Right cardiac atrium (tissue), 5 donors: Measurements from ENCODE around the gene KDM4E. TPM values are rescaled to one million over a fixed set of nuclear protein-coding genes. Genes with fewer than 3 reads are reported as not detected.

Source experiments
- ATAC-seq, 2 donors: fragments of 200-7000 bp; cut with Tn5 transposase; one replicate each; pipeline versions ENCODE4 v1.8.0 to v1.9.1; 2020; ENCODE audit warnings: moderate library complexity in 2 of 2, mild to moderate bottlenecking in 1 of 2
- DNase-seq, 3 donors: peaks; one replicate each; pipeline ENCODE4 v3.0.0-alpha.2; 2020
- H3K27ac ChIP-seq: one replicate; pipeline ENCODE4 v1.5.1; 2013; ENCODE audit warnings: mild to moderate bottlenecking, low read length, control low read depth, moderate library complexity
- H3K27me3 ChIP-seq: one replicate; pipeline ENCODE4 v1.6.1; 2013; ENCODE audit not compliant: control insufficient read depth, insufficient read depth
- H3K4me1 ChIP-seq: one replicate; pipeline ENCODE4 v1.6.1; 2013; ENCODE audit warnings: low read length; ENCODE audit not compliant: control insufficient read depth, insufficient read depth
- H3K4me3 ChIP-seq: one replicate; pipeline ENCODE4 v1.5.1; 2013; ENCODE audit warnings: low read length, control low read depth
- H3K9me3 ChIP-seq: one replicate; pipeline ENCODE4 v1.6.1; 2013; ENCODE audit warnings: low read length; ENCODE audit not compliant: control insufficient read depth
- WGBS: extraction: QIAGEN DNeasy Blood & Tissue Kit; methylation state at CpG from one replicate; pipeline ENCODE4 v1.1.7; 2013; 5-methylcytosine and 5-hydroxymethylcytosine counted together
- intact Hi-C, 4 donors: fragments of 100-400 bp; cut with DNase I; formaldehyde crosslinking; loops; one replicate each; pipeline versions ENCODE4 v1.11.0 to v1.14.0; 2022 to 2023
- long read RNA-seq, 4 donors: library from polyadenylated mRNA; unstranded; transcript quantifications; one replicate each; pipeline ENCODE4 v2.0.0, GENCODE V29; 2020 to 2021
- polyA plus RNA-seq: library from polyadenylated mRNA; stranded (reverse); fragments of 200-250 nt; gene quantifications from one replicate; pipeline ENCODE4 v1.2.3, GENCODE V29; 2013
- total RNA-seq, 4 donors: library from RNA; stranded (reverse); fragmentation: NEBNext Ultra II Directional; extraction: Animal tissue kit (Norgen Biotek cat#: 25700); gene quantifications; one replicate each; pipeline ENCODE4 v1.2.1, GENCODE V29; 2021
- donor health status: healthy with polysubstance abuse.
- donor health status: DM: no; HTN: yes; CAD: no.
- donor health status: DM: no; HTN: no; CAD: no.
- donor health status: DM: no; HTN: yes; CAD: no; lungs with severe emphysema.
- donor health status: DM: yes; HTN: yes; CAD: no.

KDM4E gene
- total RNA-seq (not detected), polyA plus RNA-seq (not detected)
- long read RNA-seq, donor 1: 0 reads
- long read RNA-seq, donor 2: 0 reads
- long read RNA-seq, donor 3: 0 reads
- long read RNA-seq, donor 4: 0 reads

GRCh38 chr11:95024958-95025357 is at the start of gene KDM4E:
Gene KDM4E (plus strand): TSS chr11:95025258. CDS start chr11:95025558, 300 bp downstream.
- Histone ChIP-seq H3K27ac (no peak within 1 kb of the TSS), H3K4me3 (no peak within 1 kb of the TSS), H3K4me1 (no peaks in the 10 kb centered on the region), H3K9me3 (no peaks in the 10 kb centered on the region), H3K27me3 (no peaks in the 10 kb centered on the region)
- ATAC-seq (no peak), DNase-seq (no peak)
- WGBS: 98% methylated on average over 1 of the region's 1 CpG
- intact Hi-C loops: no loop called here

DNA sequence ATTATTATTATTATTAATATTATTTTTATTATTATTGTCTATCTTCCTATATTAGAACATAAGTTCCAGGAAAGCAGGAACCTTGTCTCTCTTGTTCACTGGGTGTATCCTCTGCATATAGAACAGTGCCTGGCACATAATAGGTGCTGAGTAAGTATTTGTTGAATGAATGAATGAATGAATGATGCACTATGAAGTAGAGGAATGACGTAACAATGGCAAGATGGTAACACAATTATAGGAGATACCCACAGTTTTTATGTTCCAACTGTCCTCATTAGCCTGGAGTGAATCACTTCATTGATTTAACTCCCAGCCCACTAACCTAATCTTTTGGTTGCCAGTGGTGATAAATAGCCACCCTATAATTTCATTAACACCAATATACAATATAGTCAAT is 49.5 kb upstream of the KDM4E start:
- no peak overlapping the region for H3K4me3 ChIP-seq
- H3K4me1 ChIP-seq: no peaks in the 10 kb centered on the region
- H3K27me3 ChIP-seq: no peaks in the 10 kb centered on the region
- WGBS: 99% methylated on average over 1 of the region's 1 CpG
- no peak overlapping the region for H3K27ac ChIP-seq
- H3K9me3 ChIP-seq: no peaks in the 10 kb centered on the region
- intact Hi-C loops: no loop called here
- DNase-seq (no peak), ATAC-seq (no peak)

DNA sequence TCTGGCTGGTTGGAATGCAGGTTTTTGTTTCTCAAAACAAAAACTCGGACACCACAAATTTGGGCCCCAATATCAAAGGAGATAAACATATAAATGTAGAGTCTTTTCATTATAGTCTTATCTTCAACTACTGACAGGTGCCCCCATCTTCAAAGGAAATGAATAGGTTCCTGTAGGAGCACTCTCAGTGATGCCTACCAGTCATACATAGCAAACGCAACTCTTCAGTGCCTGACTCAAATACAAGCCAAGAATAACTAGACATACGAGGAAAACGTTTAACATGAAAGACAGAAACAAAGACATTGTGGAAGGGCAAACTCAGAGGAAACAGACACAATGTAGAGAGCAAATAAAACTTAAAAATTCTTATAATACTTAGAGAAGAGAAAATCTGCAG is 37.7 kb upstream of the KDM4E start:
- no peak for ATAC-seq
- H3K4me1 ChIP-seq: no peaks in the 10 kb centered on the region
- intact Hi-C loops: no loop called here
- H3K27ac ChIP-seq: no peak overlapping the region
- H3K9me3 ChIP-seq: no peaks in the 10 kb centered on the region
- no peak for DNase-seq
- no peaks in the 10 kb centered on the region for H3K27me3 ChIP-seq
- 68% methylated on average over 4 of the region's 4 CpGs for WGBS
- H3K4me3 ChIP-seq: no peak overlapping the region

DNA sequence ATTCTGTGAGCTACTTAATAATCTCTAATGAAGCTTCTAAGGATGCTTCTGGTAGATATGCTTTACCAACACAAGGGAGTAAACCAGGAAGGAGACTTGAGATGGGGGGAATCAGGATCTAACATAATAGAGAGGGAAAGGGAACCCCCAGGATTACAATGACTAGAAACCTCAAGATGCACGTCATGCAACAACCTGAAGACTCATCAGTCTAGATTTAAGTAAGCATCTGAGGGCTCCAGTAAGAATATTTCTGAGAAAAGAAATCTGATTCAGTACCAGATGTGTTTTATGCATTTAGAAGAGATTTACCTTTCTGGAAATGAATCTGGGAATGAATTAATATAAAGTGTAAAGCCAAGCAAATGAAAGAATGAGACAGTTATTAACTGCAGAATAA is 36.3 kb upstream of the KDM4E start:
- 68% methylated on average over 1 of the region's 1 CpG for WGBS
- H3K9me3 ChIP-seq: no peaks in the 10 kb centered on the region
- H3K4me1 ChIP-seq: no peaks in the 10 kb centered on the region
- no peaks in the 10 kb centered on the region for H3K27me3 ChIP-seq
- DNase-seq: no peak
- H3K27ac ChIP-seq: no peak overlapping the region
- intact Hi-C loops: no loop called here
- H3K4me3 ChIP-seq: no peak overlapping the region
- ATAC-seq: no peak

GRCh38 chr11:94993400-94993943 is 31.6 kb upstream of the KDM4E start:
- intact Hi-C loops: no loop called here
- Histone ChIP-seq H3K4me3 (no peak overlapping the region), H3K9me3 (no peaks in the 10 kb centered on the region), H3K4me1 (no peaks in the 10 kb centered on the region), H3K27me3 (no peaks in the 10 kb centered on the region), H3K27ac (no peak overlapping the region)
- DNase-seq (no peak), ATAC-seq (no peak)
- WGBS: over 99% methylated on average over 2 of the region's 2 CpGs

GRCh38 chr11:94997437-94997836 is 27.6 kb upstream of the KDM4E start:
- H3K4me3 ChIP-seq: no peak overlapping the region
- H3K4me1 ChIP-seq: no peaks in the 10 kb centered on the region
- no peak for ATAC-seq
- no peak for DNase-seq
- no peak overlapping the region for H3K27ac ChIP-seq
- no peaks in the 10 kb centered on the region for H3K9me3 ChIP-seq
- WGBS: 95% methylated on average over 6 of the region's 6 CpGs
- intact Hi-C loops: no loop called here
- no peaks in the 10 kb centered on the region for H3K27me3 ChIP-seq

- Histone ChIP-seq H3K4me1 (no peaks in the 10 kb centered on the region), H3K27me3 (no peaks in the 10 kb centered on the region), H3K4me3 (no peak overlapping the region), H3K27ac (no peak overlapping the region), H3K9me3 (no peaks in the 10 kb centered on the region)
- peak in 1 of 3 donors; percentile 5 for DNase-seq
- intact Hi-C loops: no loop called here
- ATAC-seq: peak in 1 of 2 donors; percentile 43
- 95% methylated on average over 13 of the region's 13 CpGs for WGBS
Measured at GRCh38 chr11:94998285-94998684, 26.8 kb upstream of the KDM4E start.

- no peak overlapping the region for H3K4me3 ChIP-seq
- no peaks in the 10 kb centered on the region for H3K9me3 ChIP-seq
- H3K4me1 ChIP-seq: no peaks in the 10 kb centered on the region
- H3K27ac ChIP-seq: no peak overlapping the region
- H3K27me3 ChIP-seq: no peaks in the 10 kb centered on the region
- intact Hi-C loops: no loop called here
- DNase-seq (no peak), ATAC-seq (no peak)
Measured at GRCh38 chr11:95003716-95004115, 21.3 kb upstream of the KDM4E start.

- no peaks in the 10 kb centered on the region for H3K27me3 ChIP-seq
- 81% methylated on average over 1 of the region's 1 CpG for WGBS
- ATAC-seq (no peak), DNase-seq (no peak)
- H3K4me1 ChIP-seq: no peaks in the 10 kb centered on the region
- no peak overlapping the region for H3K27ac ChIP-seq
- H3K4me3 ChIP-seq: no peak overlapping the region
- no peaks in the 10 kb centered on the region for H3K9me3 ChIP-seq
- intact Hi-C loops: no loop called here
Measured at GRCh38 chr11:95005642-95006041, 19.4 kb upstream of the KDM4E start.

GRCh38 chr11:95011376-95011775 is 13.7 kb upstream of the KDM4E start:
- H3K9me3 ChIP-seq: no peaks in the 10 kb centered on the region
- DNase-seq (no peak), ATAC-seq (no peak)
- H3K27me3 ChIP-seq: no peaks in the 10 kb centered on the region
- H3K4me1 ChIP-seq: no peaks in the 10 kb centered on the region
- no peak overlapping the region for H3K27ac ChIP-seq
- intact Hi-C loops: no loop called here
- no peak overlapping the region for H3K4me3 ChIP-seq

DNA sequence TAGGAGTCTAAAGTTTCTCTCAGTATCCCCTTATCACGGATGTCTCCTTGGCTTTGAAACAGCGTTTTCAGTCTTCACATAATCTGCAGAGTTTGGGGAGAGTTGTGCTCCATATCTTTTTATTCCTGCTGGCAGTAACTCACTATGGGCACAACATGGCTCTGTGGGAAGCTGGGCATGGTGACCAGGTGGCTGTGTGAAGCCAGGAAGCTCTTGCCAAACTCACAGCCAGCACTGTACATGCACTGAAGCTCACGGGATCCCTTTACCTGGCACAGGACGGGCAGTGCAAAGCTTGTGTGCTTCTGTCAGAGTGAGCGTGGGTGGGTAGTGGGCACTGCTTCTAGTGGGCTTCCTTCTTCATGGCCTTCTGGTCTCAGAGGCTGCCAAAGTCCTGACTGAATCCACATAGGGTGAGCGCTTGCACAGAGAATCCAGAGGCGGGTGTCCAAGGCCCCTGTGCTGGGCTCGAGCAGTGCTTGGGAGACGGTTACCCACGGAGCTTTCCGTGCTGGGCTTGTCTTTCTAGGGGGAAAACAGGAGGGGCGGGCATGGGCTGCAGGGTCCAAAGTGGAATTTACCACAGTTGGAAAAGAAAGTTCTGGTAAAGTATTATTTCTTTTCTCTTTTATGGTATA is 10.8 kb upstream of the KDM4E start:
- intact Hi-C loops: no loop called here
- Histone ChIP-seq H3K4me1 (no peaks in the 10 kb centered on the region), H3K27ac (no peak overlapping the region), H3K9me3 (no peaks in the 10 kb centered on the region), H3K4me3 (no peak overlapping the region), H3K27me3 (no peaks in the 10 kb centered on the region)
- DNase-seq: no peak
- WGBS: 84% methylated on average over 12 of the region's 12 CpGs
- ATAC-seq: no peak

- H3K27ac ChIP-seq: no peak overlapping the region
- no peak for DNase-seq
Measured at GRCh38 chr11:95016139-95016538, 8.9 kb upstream of the KDM4E start.

More at GRCh38 chr11:95016139-95016538, 8.9 kb upstream of the KDM4E start:
- intact Hi-C loops: no loop called here
- Histone ChIP-seq H3K4me3 (no peak overlapping the region), H3K9me3 (no peaks in the 10 kb centered on the region), H3K4me1 (no peaks in the 10 kb centered on the region), H3K27me3 (no peaks in the 10 kb centered on the region)
- no peak for ATAC-seq
- 69% methylated on average over 2 of the region's 2 CpGs for WGBS
